IgD-negative memory B cell (primary cell): ENCODE data around the gene PET100. TPM values are rescaled to one million over a fixed set of nuclear protein-coding genes. Genes with fewer than 3 reads are reported as not detected.

Experiments used
- H3K27ac Mint-ChIP-seq, 3 donors: one replicate each; pipeline ENCODE4 v1.8.0; 2020 to 2022; ENCODE audit warnings: mild to moderate bottlenecking in 3 of 3, mixed read lengths in 3 of 3, moderate library complexity in 1 of 3
- H3K27me3 Mint-ChIP-seq: one replicate; pipeline ENCODE4 v1.8.0; 2021; ENCODE audit warnings: mixed read lengths
- H3K36me3 Mint-ChIP-seq: one replicate; pipeline ENCODE4 v1.8.0; 2020; ENCODE audit warnings: mild to moderate bottlenecking, mixed read lengths
- H3K4me1 Mint-ChIP-seq, 3 donors: one replicate each; pipeline ENCODE4 v1.8.0; 2020 to 2022; ENCODE audit warnings: mixed read lengths in 3 of 3, mild to moderate bottlenecking in 1 of 3
- H3K4me3 Mint-ChIP-seq, 4 donors: one replicate each; pipeline ENCODE4 v1.8.0; 2020 to 2022; ENCODE audit warnings: mild to moderate bottlenecking in 4 of 4, mixed read lengths in 4 of 4, moderate library complexity in 3 of 4
- H3K9me3 Mint-ChIP-seq, 3 donors: one replicate each; pipeline ENCODE4 v1.8.0; 2020 to 2021; ENCODE audit warnings: mixed read lengths in 3 of 3, mild to moderate bottlenecking in 1 of 3
- polyA plus RNA-seq: library from polyadenylated mRNA; unstranded; fragments of 300-500 nt; fragmentation: Illumina TruSeq; gene quantifications from one replicate; pipeline ENCODE4 v1.2.3, GENCODE V29; 2021

Gene PET100
- polyA plus RNA-seq, result 232 TPM

- H3K27me3 Mint-ChIP-seq, result no peaks in the 10 kb centered on the region
- H3K4me3 Mint-ChIP-seq, result peak within 1 kb of the TSS; percentile 91 to 99 (median 98)
- peak within 1 kb of the TSS; percentile 92 to 100 (median 99) for H3K27ac Mint-ChIP-seq
- H3K9me3 Mint-ChIP-seq, result no peaks in the 10 kb centered on the region
- H3K4me1 Mint-ChIP-seq, result peaks cover 7 to 37% (median 22%) of the 10 kb centered on the region in 3 donors
- peaks cover 4% of the 10 kb centered on the region for H3K36me3 Mint-ChIP-seq
Measured at GRCh38 chr19:7629347-7630054, at the start of gene PET100, which contains the start of gene XAB2. PET100 (plus strand) TSS chr19:7629793; CDS start chr19:7629834, 41 bp downstream. XAB2 (minus strand) TSS chr19:7629545; CDS start chr19:7629527, 18 bp downstream.

- Mint-ChIP-seq H3K4me3 (peak overlapping the region in 1 of 4 donors; percentile 59), H3K27me3 (peaks cover 2% of the 10 kb centered on the region), H3K36me3 (no peaks in the 10 kb centered on the region), H3K9me3 (peaks cover 0 to 3% (median 3%) of the 10 kb centered on the region in 3 donors), H3K27ac (no peak overlapping the region), H3K4me1 (peaks cover 0 to 2% (median 1%) of the 10 kb centered on the region in 3 donors)
Measured at GRCh38 chr19:7582446-7582845, 47.1 kb upstream of the PET100 start.

GRCh38 chr19:7589822-7590221, 39.8 kb upstream of the PET100 start:
- H3K4me3 Mint-ChIP-seq, result no peak overlapping the region
- peaks cover 0 to 1% (median 0%) of the 10 kb centered on the region in 3 donors for H3K4me1 Mint-ChIP-seq
- peaks cover 15% of the 10 kb centered on the region for H3K27me3 Mint-ChIP-seq
- H3K9me3 Mint-ChIP-seq, result no peaks in the 10 kb centered on the region
- no peaks in the 10 kb centered on the region for H3K36me3 Mint-ChIP-seq
- H3K27ac Mint-ChIP-seq, result no peak overlapping the region

- Mint-ChIP-seq H3K9me3 (no peaks in the 10 kb centered on the region), H3K27ac (no peak overlapping the region), H3K27me3 (peaks cover 17% of the 10 kb centered on the region), H3K4me3 (no peak overlapping the region), H3K4me1 (peaks cover 0 to 2% (median 0%) of the 10 kb centered on the region in 3 donors), H3K36me3 (no peaks in the 10 kb centered on the region)
Measured at GRCh38 chr19:7590256-7590655, 39.3 kb upstream of the PET100 start.

GRCh38 chr19:7595466-7596133, 34.0 kb upstream of the PET100 start, which contains the start of gene CAMSAP3:
CAMSAP3 (plus strand) TSS chr19:7595863; CDS start chr19:7596003, 140 bp downstream.
- Mint-ChIP-seq H3K36me3 (no peaks in the 10 kb centered on the region), H3K27ac (no peak within 1 kb of the TSS), H3K27me3 (peaks cover 31% of the 10 kb centered on the region), H3K4me1 (peaks cover 0 to 7% (median 0%) of the 10 kb centered on the region in 3 donors), H3K9me3 (no peaks in the 10 kb centered on the region), H3K4me3 (peak within 1 kb of the TSS; percentile 62 to 87 (median 81))

- Mint-ChIP-seq H3K4me1 (peaks cover 0 to 7% (median 0%) of the 10 kb centered on the region in 3 donors), H3K9me3 (no peaks in the 10 kb centered on the region), H3K4me3 (peak overlapping the region; percentile 62 to 81 (median 70)), H3K27ac (no peak overlapping the region), H3K36me3 (no peaks in the 10 kb centered on the region), H3K27me3 (peaks cover 29% of the 10 kb centered on the region)
Measured at GRCh38 chr19:7596211-7596937, 33.2 kb upstream of the PET100 start.

GRCh38 chr19:7597689-7598088, 31.9 kb upstream of the PET100 start:
- H3K36me3 Mint-ChIP-seq, result no peaks in the 10 kb centered on the region
- no peaks in the 10 kb centered on the region for H3K9me3 Mint-ChIP-seq
- H3K4me3 Mint-ChIP-seq, result peak overlapping the region in 1 of 4 donors; percentile 62
- H3K27me3 Mint-ChIP-seq, result peaks cover 30% of the 10 kb centered on the region
- H3K4me1 Mint-ChIP-seq, result peaks cover 0 to 7% (median 0%) of the 10 kb centered on the region in 3 donors
- H3K27ac Mint-ChIP-seq, result peak overlapping the region in 1 of 3 donors; percentile 35

GRCh38 chr19:7598180-7598579, 31.4 kb upstream of the PET100 start:
- Mint-ChIP-seq H3K36me3 (no peaks in the 10 kb centered on the region), H3K4me1 (peaks cover 0 to 7% (median 0%) of the 10 kb centered on the region in 3 donors), H3K9me3 (no peaks in the 10 kb centered on the region), H3K27me3 (peaks cover 29% of the 10 kb centered on the region), H3K27ac (peak overlapping the region in 2 of 3 donors; percentile 25 to 35), H3K4me3 (no peak overlapping the region)

- peaks cover under 1% of the 10 kb centered on the region for H3K36me3 Mint-ChIP-seq
- H3K9me3 Mint-ChIP-seq, result peaks cover 0 to 2% (median 0%) of the 10 kb centered on the region in 3 donors
- no peak overlapping the region for H3K4me3 Mint-ChIP-seq
- no peak overlapping the region for H3K27ac Mint-ChIP-seq
- peaks cover 21% of the 10 kb centered on the region for H3K27me3 Mint-ChIP-seq
- peaks cover 0 to 3% (median 2%) of the 10 kb centered on the region in 3 donors for H3K4me1 Mint-ChIP-seq
Measured at GRCh38 chr19:7600721-7601120, 28.9 kb upstream of the PET100 start.

GRCh38 chr19:7602240-7602934, 27.2 kb upstream of the PET100 start:
- Mint-ChIP-seq H3K27me3 (peaks cover 17% of the 10 kb centered on the region), H3K4me1 (peaks cover 0 to 2% (median 0%) of the 10 kb centered on the region in 3 donors)

GRCh38 chr19:7602935-7603497, 26.6 kb upstream of the PET100 start:
- Mint-ChIP-seq H3K36me3 (peaks cover 2% of the 10 kb centered on the region), H3K9me3 (peaks cover 0 to 2% (median 0%) of the 10 kb centered on the region in 3 donors), H3K4me1 (peaks cover 0 to 2% (median 0%) of the 10 kb centered on the region in 3 donors), H3K4me3 (no peak overlapping the region), H3K27ac (no peak overlapping the region), H3K27me3 (peaks cover 12% of the 10 kb centered on the region)

More at GRCh38 chr19:7602240-7602934, 27.2 kb upstream of the PET100 start:
- Mint-ChIP-seq H3K9me3 (peaks cover 0 to 2% (median 0%) of the 10 kb centered on the region in 3 donors), H3K36me3 (peaks cover 2% of the 10 kb centered on the region), H3K27ac (no peak overlapping the region), H3K4me3 (no peak overlapping the region)

GRCh38 chr19:7603919-7604318, 25.7 kb upstream of the PET100 start:
- Mint-ChIP-seq H3K9me3 (peaks cover 0 to 4% (median 0%) of the 10 kb centered on the region in 3 donors), H3K4me3 (no peak overlapping the region), H3K27ac (no peak overlapping the region), H3K27me3 (peaks cover 6% of the 10 kb centered on the region), H3K4me1 (peaks cover 0 to 2% (median 0%) of the 10 kb centered on the region in 3 donors), H3K36me3 (peaks cover 2% of the 10 kb centered on the region)

GRCh38 chr19:7605490-7606222, 23.9 kb upstream of the PET100 start:
- Mint-ChIP-seq H3K36me3 (peaks cover 2% of the 10 kb centered on the region), H3K27ac (no peak overlapping the region), H3K4me3 (no peak overlapping the region), H3K4me1 (peaks cover 0 to 2% (median 0%) of the 10 kb centered on the region in 3 donors), H3K27me3 (peaks cover 6% of the 10 kb centered on the region), H3K9me3 (peaks cover 0 to 4% (median 0%) of the 10 kb centered on the region in 3 donors)
